ENCODE results near the gene SLC45A1.

Gene SLC45A1

DNA sequence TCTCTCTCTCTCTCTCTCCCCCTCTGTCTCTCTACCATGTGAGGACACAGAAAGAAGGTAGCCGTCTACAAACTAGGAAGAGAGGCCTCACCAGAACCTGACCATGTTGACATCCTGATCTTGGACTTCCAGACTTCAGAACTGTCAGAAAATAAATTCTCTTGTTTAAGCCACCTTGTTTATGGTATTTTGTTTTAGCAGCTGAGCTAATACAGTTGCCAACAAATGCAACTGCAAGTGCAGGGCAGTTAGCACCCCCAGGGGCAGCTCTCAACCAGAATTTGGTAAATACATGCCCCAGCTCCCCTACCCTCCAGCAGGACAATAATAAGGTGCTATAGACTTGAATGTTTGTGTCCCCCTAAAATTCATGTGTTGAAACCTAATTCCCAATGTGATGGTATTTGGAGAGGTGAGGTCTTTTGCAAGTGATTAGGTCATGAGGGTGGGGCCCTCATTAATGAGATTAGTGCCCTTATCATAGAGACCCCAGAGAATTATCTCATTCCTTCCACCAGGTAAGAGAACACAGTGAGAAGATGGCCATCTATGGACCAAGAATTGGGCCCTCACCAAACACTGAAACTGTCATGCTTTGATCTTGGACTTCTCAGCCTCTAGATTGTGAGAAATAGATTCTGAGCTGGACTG is 6.7 kb upstream of the SLC45A1 start:
- no peak for DNase-seq

DNA sequence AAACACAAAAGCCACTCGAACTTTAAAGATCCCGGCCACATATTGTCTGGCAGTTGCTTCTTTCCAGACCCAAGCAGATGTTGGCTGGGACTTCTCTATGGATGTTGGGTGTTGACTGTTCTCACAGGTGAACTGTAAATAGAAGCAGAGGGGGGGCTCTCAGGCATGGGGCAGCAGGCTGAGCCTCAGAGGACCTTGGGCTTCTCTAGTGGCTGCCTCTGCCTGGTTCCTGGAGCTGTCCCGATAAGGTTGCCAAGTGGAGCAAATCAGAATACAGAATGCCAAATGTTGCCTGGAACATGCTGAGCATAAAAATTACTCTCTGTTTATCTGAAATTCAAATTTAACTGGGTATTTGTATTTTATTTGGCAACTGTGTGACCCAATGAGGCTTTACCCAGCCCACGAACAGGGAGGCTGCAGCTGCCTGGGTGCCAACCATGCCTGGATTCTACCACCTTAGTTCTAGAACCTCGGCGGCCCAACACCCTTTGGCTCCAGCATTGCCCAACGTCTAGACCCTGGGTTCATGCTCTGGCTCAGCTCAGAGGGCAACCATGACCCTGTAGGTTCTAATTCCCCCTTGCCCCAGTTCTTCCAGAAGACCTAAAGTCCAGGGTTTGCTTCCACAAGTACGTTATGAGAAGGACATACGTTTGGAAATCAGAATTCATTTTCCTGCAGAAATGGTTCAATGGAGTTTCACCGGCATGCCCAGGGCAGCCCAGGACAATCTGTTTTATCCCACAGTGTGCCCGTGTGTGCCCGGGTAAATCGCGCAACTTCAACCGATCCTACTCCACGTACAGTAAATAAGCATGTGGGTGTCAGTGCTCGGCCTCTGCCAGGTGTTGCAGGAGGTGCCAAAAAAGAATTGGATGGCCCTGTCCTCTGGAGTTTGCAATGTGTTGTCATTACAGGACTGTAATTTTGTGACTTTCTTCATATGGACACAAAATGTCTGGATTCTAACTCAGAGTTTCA is 5.4 kb upstream of the SLC45A1 start:
- DNase-seq = no peak

DNA sequence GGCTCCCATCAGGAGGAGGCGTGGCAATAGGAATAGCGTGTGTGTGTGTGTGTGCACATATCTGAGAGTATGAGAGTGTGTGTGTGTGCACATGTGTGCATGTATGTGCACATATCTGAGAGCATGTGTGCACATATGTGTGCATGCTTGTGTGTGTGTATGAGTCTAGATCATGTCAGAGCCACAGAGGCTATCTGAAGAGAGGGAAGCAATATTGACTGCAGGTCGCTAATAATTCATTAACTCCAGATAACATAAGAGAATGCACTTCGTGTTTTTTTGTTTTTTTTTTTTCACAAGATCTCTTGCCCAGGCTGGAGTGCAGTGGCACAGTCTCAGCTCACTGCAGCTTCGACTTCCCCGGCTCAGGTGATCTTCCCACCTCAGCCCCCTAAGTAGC is 4.7 kb upstream of the SLC45A1 start:
- no peak for DNase-seq

DNA sequence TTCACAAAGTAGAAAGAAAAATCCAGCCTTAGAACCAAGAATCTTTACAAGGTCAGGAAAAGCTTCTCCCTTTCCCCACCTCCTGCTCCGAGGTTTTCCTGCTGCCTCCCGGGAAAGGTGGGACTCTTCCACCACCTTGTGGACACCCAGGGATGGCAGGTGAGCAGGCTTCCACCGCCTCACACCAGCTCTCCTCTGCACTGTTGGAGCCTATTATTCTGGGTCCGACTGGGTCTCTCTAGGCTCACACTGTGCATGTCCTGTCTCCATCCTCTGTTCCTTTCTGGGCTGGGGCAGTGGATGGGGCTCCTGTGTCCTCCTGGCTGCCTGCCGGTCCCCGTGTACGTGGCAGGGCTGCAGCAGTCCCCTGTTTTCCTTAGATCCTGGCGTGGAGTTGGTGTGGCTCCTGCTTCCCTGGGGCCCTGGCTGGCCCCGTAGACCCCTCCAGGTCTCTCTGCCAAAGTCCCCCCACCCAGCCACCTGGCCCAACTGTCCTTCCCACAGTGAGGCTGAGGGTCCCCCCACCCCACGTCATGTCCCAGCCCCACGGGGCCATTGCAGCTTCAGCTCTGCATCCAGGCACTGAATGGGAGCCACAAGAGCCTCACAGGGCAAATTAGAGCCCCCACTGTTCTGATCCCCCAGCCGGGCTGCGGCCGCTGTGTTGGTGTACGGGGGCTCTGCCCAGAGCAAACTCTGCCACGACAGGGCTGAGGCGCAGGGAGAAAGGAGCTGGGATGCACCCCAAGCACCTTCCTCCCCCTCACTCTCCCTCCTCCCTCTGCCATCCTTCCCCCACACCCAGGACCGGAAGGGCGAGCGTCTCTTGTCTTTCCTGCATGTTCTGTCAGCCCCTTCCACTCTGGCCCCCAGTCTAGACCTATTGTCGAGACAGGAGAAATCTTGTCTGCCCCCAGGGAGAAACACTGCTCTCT is 3.3 kb upstream of the SLC45A1 start:
- DNase-seq = peak; percentile 50 to 75 (median 66)

DNA sequence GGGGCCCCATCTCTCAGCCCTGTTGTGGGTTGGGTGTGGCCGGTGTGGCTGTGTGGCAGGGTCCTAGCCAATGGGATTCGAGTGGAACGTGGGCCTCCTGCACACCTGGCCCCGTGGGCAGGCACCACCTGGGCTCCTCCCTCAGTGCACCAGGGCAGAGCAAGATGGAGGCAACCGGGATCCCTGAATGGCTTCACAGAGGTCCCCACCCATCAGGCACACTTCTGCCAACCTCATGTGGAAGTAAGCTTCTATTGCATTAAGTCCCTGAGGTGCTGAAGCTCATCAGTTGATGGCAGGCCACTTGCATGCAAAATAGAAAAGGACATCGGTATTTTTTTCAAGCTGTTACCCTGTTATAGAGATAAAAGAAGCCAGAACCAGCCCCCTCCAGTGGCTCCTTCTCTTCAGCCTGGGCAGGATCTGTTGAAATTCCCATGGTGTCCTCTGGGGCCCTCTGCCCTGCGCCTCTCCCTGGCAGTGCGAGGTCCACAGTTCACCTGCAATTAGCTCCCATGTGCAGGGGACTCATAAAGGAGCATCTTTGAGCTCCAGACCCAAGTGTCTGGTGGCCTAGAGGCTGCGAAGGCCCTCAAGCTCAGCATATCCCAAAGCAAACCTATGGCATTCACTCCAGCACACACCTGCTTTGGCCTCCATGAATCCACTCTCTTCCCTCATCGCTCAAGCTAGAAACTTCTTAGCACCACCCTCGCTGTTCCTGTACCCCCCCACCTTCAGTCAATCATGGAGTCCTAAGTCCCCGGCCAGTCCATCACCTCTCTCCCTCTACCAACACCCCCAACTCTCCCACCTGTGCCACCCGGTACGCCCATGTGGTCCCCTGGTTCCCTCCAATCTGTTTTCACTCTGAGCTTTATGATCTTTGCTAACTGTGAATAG is 2.1 kb upstream of the SLC45A1 start:
- no peak for DNase-seq

DNA sequence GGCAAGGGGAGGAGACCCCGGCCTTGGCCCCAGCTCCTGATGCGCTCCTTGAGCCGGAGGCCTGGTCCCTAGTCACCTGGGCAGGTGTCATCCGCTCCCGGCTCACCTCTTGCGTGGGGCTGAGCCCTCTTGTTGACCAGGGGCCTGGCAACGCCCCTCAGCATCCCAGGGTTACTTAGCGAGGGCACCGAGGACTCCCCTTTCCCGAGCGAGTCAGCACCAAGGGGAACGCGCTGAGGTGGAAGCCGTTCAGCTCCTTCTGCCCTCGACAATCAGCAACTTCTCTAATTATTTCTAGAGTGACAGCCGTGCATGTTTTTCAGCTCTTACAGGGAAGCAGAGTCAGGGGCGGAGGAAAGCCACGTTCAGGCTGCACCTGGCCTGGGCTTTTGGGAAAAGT is 522 bp downstream of the SLC45A1 start:
- peak; percentile 21 to 44 (median 35) for DNase-seq

DNA sequence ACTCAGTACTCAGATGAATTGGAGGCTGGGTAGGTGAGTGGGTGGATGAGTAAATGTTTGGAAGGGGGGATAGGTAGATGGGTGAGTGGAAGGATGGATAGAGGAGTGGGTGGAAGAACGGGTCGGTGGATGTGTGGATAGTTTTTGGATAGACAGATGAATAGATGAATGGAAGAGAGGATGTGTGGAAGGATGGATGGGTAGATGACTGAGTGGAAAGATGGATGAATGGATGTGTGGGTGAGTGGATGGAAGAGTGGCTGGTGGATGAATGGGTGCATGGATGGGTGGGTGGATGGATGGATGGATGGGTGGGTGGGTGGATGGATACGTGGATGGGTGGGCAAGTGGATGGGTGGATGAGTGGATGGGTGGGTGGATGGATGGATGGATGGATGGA is 3.7 kb downstream of the SLC45A1 start:
- no peak for DNase-seq

DNA sequence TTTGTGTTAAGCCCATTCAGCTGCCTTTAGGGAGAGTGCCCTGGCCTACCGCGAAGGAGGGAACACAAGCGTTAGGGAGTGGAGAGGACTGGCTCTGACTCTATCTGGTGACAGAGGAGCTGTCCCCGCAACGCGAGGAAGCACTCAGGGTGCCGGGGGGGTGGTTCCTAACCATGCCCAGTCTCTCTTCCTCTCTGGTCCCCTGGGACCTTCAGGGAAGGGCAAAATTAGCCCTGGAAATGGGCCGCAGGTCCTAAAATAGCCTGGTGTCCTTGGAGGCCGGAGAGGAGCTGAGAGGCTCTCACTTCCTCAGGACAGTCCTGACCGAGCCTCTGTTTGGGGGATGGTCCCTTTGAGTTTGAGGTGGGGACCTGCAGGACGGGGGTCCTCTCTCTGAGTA is 5.8 kb downstream of the SLC45A1 start:
- DNase-seq = no peak

DNA sequence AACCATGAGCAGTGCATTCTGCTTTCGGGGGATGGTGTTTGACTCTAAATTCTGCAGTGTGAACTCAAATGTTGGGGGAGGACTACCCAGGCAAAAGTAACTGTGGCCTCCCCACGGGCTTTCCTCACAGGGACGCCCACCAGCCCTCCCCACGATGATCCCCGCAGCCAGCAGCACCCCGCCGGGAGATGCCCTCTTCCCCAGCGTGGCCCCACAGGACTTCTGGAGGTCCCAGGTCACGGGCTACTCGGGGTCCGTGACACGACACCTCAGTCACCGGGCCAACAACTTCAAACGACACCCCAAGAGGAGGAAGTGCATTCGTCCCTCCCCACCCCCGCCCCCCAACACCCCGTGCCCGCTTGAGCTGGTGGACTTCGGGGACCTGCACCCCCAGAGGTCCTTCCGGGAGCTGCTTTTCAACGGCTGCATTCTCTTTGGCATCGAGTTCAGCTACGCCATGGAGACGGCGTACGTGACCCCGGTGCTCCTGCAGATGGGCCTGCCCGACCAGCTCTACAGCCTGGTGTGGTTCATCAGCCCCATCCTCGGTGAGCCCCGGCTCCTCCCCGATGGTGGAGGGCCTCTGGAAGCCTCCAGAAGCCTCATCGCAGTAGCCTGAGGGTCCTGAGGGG is 6.4 kb downstream of the SLC45A1 start:
- DNase-seq = no peak

DNA sequence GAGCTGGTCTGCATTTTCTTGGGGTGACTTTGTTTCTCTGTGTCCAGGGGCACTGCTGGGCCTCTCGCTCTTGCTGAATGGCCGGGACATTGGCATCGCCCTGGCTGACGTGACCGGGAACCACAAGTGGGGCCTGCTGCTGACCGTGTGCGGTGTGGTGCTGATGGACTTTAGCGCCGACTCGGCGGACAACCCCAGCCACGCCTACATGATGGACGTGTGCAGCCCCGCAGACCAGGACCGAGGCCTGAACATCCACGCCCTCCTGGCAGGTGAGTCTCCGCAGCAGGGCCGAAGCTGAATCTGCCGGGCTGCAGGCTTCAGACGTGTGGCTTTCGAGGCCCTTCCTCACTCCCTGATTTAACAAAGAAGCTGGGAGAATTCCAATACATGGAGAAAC is 7.9 kb downstream of the SLC45A1 start:
- DNase-seq = no peak

DNA sequence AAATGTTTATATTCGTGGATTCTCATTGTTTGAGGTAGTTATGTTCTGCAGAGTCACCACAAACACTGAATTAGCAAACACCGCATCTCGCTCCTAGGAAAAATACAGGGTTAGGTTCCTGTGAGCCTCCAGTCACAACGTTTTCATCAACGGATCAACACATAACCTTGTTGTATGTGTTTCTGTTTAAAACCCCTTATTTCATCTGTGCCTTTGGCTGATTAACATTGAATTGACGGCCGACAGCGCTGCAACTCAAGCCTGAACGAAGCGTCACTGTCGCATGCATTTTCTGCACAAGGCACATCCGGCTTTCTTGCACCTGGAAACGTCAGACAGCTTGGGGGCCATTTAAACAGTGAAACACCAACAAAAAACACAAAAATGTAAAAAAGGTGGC is 8.4 kb downstream of the SLC45A1 start:
- no peak for DNase-seq

DNA sequence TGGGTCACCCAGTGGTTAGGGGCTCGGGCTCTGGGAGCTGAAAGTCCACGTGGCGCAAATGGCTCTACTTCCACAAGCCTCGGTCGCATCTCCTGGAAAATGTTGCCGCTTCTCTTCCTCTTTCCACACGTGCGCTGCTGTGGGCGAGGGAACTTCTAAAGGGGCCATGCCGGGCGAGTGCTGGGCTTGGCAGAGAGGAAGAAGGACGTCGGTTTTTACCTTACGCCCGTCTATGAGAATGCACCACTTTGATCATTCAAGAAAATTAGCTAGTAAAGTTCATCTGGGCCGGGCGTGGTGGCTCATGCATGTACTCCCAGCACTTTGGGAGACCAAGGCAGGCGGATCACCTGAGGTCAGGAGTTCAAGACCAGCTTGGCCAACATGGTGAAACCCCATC is 10.4 kb downstream of the SLC45A1 start:
- no peak for DNase-seq

DNA sequence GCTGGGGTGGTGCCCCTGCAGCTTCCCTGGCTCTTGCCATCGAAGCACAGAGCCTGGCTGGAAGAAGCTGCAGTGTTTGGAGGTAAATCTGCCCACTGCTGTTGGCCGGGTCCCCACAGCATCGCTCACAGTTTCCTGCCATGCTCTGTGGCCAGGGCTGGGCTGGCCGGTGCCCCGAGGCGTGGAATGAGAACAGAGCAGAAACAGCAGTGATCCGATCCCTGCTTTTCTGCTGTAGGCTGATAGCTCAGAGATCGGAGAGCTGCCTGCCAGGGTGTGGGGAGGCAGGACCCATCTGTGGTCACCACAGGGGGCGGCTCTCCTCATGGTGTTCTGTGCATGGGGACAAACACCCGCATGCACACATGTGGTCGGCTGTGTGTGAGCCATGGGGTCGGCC is 11.5 kb downstream of the SLC45A1 start:
- DNase-seq = no peak

DNA sequence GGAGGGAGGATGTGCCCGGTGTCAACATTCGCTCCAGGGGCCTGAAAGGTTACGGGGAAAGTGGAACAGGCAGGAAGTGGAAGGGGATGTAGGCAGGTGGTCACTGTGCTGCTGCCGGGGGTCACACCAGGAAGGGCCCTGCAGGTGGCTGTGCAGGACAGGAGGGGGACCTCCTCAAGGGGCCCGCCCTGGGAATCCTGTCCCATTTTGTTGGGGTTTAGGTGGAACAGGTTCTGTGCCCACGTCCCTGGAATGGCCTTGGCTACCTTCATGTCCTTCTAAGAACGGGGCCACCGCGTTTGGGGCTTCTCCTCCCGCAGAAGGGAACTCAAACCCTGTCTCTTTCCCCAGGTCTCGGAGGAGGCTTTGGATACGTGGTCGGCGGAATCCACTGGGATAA is 11.9 kb downstream of the SLC45A1 start:
- DNase-seq = no peak

DNA sequence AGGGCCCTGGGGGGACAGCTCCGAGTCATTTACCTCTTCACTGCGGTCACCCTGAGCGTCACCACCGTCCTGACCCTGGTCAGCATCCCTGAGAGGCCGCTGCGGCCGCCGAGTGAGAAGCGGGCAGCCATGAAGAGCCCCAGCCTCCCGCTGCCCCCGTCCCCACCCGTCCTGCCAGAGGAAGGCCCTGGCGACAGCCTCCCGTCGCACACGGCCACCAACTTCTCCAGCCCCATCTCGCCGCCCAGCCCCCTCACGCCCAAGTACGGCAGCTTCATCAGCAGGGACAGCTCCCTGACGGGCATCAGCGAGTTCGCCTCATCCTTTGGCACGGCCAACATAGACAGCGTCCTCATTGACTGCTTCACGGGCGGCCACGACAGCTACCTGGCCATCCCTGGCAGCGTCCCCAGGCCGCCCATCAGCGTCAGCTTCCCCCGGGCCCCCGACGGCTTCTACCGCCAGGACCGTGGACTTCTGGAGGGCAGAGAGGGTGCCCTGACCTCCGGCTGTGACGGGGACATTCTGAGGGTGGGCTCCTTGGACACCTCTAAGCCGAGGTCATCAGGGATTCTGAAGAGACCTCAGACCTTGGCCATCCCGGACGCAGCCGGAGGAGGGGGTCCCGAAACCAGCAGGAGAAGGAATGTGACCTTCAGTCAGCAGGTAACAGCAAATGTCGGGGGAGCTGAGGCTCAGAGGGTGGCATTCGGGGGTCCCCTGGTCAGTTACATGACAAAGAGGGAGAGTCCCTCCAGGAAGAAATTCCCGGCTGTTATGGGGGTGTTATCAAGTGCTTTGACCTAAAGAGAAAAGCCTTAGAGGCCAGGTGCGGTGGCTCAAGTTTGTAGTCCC is 12.6 kb downstream of the SLC45A1 start:
- DNase-seq = no peak

DNA sequence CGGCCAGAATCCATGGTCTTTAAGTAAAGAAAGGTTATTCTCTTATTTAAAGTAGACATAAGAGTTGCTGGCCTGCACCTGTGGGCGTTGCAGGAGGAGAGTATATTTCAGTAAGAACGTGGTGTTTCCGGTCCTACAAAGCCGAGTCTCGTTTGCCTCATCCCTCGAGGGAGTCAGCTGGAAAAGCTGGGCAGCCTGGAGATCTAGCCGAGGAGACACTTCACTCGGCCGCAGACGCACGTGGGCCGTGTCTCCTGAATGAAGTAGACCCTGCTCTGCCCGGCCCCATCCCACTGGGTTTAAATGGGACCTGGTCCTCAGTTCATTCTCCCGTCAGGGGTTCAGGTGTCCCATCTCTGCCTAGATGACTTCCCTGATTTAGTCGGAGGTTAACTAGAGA is 14.9 kb downstream of the SLC45A1 start:
- no peak for DNase-seq

DNA sequence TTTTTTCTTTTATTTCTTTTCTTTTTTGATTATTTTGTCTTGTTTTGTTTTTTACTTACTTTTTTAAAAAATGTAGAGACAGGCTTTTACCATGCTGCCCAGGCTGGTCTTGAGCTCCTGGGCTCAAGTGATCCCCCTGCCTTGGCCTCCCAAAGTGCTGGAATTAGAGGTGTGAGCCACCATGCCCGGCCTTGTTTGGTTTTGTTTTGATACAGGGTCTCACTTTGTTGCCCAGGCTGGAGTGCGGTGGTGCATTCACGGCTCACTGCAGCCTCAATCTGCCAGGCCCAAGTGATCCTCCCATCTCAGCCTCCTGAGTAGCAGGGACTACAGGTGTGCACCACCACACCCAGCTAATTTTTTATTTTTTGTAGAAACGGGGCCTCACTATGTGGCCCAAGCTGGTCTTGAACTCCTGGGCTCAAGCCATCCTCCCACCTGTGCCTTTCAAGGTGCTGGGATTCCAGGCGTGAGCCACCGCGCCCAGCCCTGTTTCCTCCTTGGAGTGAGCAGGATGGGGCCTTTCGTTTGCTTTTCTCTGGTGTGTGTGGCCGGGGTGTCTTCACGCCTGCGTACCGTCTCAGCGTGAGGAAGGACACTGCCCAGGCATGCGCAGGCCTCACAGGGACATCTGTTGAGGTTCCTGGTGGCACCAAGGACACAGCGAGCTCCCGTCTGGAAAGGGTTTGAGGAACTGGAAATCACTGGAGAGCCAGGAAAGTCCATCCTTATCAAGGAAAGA is 15.5 kb downstream of the SLC45A1 start:
- no peak for DNase-seq

DNA sequence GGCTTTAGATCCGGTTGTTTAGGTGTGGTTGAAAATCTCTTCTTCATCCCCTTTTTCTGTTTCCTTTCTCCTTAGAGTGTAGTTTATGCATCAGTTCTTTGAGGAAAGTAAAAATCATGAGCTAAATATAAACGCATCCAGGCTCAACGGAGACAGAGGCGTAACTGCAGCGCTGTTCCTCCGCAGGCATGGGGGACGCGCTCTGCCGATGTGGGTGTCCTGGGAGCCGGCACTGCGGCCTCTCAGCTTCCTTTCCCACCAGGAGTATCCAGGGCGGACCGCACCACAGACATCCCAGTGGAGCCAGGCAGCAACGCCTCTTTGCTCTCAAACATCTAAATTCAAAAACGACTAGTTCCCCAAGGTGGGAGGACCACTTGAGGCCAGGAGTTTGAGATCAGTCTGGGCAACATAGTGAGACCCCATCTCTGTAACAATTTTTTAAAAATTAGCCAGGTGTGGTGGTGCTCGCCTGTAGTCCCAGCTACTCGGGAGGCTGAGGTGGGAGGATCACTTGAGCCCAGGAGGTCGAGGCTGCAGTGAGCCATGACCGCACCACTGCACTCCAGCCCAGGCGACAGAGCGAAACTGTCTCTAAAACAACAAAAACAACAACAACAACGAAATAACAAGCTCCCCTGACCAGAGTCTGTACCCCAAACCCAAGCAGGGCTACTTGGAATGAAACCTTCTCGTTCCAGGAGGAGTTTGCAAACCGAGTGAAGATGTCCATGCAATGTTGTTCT is 16.4 kb downstream of the SLC45A1 start:
- no peak for DNase-seq

DNA sequence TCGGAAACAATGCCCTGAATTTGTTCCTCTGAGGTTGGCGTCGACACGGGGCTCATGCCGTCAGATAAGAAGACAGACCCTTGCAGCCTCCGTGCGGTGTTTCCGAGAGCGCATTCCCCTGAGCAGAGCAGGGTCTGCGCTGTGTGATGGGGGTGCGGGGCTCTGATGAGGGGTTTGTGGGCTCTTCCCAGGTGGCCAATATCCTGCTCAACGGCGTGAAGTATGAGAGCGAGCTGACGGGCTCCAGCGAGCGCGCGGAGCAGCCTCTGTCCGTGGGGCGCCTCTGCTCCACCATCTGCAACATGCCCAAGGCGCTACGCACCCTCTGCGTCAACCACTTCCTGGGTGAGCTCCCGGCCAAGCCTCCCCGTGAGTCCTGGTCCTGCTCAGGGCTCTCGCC is 17.3 kb downstream of the SLC45A1 start:
- DNase-seq = no peak

Data from suppressor macrophage (primary cell).